Spleen (tissue), 7 donors: ENCODE data around the gene NFIB.

ENCODE experiments used
- POLR2A ChIP-seq, 3 donors: fragments of 450-650 bp; IDR thresholded peaks; one replicate each; pipeline ENCODE4 v1.5.1; 2017; ENCODE audit warnings: antibody characterized with exemption in 3 of 3, mild to moderate bottlenecking in 1 of 3
- TF ChIP-seq, protein P1 (sequence below), 11 experiments: fragments of 200-600 bp in 7 of 11; fragments of 450-650 bp in 4 of 11; sonication (generic) in 4 of 11; IDR thresholded peaks in 8 of 11; conservative IDR thresholded peaks in 3 of 11; 1 replicate in 7 of 11; 2 replicates in 4 of 11; pipeline versions ENCODE4 v1.4.0 to v1.8.0; 2016 to 2021; ENCODE audit warnings: antibody characterized with exemption in 11 of 11, inconsistent platforms in 4 of 11, mild to moderate bottlenecking in 1 of 11
- donor health status: DM: no; HTN: no; CAD: no; lungs with moderate emphysema.
- donor health status: DM: no; HTN: no; CAD: no.
- donor health status: DM: no; HTN: no; CAD: no.

DNA sequence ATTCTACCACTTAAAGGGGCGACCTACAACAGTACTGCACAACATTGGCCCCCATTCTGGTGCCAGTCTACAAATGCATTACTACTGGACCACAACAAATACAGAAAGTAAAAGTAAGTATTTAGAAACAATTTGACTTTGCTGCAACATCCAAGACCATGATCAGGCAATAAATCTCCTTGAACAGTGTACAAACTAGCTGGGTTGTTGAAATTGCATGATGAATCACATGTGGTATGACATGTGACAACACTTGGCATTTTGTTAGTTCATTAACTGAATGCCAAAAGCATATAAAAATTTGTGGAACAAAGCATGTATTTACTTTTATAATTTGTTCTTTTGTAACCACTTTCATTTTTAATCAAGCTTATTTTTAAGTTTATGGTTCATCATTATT, 270.5 kb downstream of the NFIB start:
- TF ChIP-seq POLR2A (IDR thresholded peaks at IDR 0.05): no peak
- TF ChIP-seq, protein P1, sequence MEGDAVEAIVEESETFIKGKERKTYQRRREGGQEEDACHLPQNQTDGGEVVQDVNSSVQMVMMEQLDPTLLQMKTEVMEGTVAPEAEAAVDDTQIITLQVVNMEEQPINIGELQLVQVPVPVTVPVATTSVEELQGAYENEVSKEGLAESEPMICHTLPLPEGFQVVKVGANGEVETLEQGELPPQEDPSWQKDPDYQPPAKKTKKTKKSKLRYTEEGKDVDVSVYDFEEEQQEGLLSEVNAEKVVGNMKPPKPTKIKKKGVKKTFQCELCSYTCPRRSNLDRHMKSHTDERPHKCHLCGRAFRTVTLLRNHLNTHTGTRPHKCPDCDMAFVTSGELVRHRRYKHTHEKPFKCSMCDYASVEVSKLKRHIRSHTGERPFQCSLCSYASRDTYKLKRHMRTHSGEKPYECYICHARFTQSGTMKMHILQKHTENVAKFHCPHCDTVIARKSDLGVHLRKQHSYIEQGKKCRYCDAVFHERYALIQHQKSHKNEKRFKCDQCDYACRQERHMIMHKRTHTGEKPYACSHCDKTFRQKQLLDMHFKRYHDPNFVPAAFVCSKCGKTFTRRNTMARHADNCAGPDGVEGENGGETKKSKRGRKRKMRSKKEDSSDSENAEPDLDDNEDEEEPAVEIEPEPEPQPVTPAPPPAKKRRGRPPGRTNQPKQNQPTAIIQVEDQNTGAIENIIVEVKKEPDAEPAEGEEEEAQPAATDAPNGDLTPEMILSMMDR (IDR thresholded peaks at IDR 0.05 in 8 of 11, conservative IDR thresholded peaks at IDR 0.05 in 3 of 11): no peak
